Transverse colon (tissue), 4 donors: ENCODE data around the gene PPP4R2.

Experiments
- EP300 ChIP-seq: sonication (generic); formaldehyde crosslinking; IDR thresholded peaks from one replicate; pipeline ENCODE4 v1.6.1; 2017; ENCODE audit warnings: antibody characterized with exemption, low read depth
- POLR2AphosphoS5 ChIP-seq, 3 donors: sonication (generic); formaldehyde crosslinking; IDR thresholded peaks; one replicate each; pipeline ENCODE4 v1.6.1; 2016; ENCODE audit warnings: antibody characterized with exemption in 3 of 3
- TF ChIP-seq, protein P1 (sequence below), 5 experiments: fragments of 200-600 bp in 3 of 5; fragments of 450-650 bp in 2 of 5; sonication (generic) in 3 of 5; IDR thresholded peaks; 1 replicate in 2 of 5; 2 replicates in 3 of 5; pipeline ENCODE4 v1.5.1; 2016 to 2017; ENCODE audit warnings: antibody characterized with exemption in 5 of 5, inconsistent platforms in 3 of 5, mild to moderate bottlenecking in 2 of 5, moderate library complexity in 1 of 5

DNA sequence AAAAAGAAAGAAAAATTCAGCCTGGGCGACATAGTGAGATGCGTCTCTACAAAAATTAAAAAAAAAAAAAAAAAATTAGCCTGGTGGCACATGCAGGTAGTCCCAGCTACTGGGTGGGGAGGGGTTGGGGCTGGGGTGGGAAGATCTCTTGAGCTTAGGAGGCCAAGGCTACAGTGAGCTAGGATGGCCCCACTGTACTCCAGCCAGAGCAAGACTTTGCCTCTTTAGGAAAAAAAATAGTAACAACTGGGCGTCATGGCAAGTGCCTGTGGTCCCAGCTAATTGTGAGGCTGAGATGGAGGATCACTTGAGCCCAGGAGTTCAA is 23.9 kb upstream of the PPP4R2 start:
- TF ChIP-seq POLR2AphosphoS5 (IDR thresholded peaks at IDR 0.05) = no peak
- TF ChIP-seq, protein P1, sequence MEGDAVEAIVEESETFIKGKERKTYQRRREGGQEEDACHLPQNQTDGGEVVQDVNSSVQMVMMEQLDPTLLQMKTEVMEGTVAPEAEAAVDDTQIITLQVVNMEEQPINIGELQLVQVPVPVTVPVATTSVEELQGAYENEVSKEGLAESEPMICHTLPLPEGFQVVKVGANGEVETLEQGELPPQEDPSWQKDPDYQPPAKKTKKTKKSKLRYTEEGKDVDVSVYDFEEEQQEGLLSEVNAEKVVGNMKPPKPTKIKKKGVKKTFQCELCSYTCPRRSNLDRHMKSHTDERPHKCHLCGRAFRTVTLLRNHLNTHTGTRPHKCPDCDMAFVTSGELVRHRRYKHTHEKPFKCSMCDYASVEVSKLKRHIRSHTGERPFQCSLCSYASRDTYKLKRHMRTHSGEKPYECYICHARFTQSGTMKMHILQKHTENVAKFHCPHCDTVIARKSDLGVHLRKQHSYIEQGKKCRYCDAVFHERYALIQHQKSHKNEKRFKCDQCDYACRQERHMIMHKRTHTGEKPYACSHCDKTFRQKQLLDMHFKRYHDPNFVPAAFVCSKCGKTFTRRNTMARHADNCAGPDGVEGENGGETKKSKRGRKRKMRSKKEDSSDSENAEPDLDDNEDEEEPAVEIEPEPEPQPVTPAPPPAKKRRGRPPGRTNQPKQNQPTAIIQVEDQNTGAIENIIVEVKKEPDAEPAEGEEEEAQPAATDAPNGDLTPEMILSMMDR (IDR thresholded peaks at IDR 0.05) = no peak
- no peak for TF ChIP-seq EP300
